WTC11 (cell line): ENCODE data around the gene ATP2B2.

Experiments
- CDX4 ChIP-seq: fragments of 250-450 bp; sonication (Bioruptor Pico); IDR thresholded peaks from 2 replicates; pipeline ENCODE4 v1.9.0; 2021; ENCODE audit warnings: moderate library complexity, mild to moderate bottlenecking, inconsistent platforms, borderline replicate concordance
- CREB1 ChIP-seq: sonication (generic); formaldehyde crosslinking; IDR thresholded peaks from 2 replicates; pipeline ENCODE4 v1.8.0; 2023; ENCODE audit warnings: mild to moderate bottlenecking, missing genetic modification reagents
- CREM ChIP-seq: sonication (generic); formaldehyde crosslinking; IDR thresholded peaks from 2 replicates; pipeline ENCODE4 v1.8.1; 2022; ENCODE audit warnings: mild to moderate bottlenecking, missing genetic modification reagents, moderate library complexity
- CTCF ChIP-seq: fragments of 200-600 bp; IDR thresholded peaks from 2 replicates; pipeline ENCODE4 v1.8.0; 2022; ENCODE audit warnings: antibody characterized with exemption
- E2F5 ChIP-seq: sonication (generic); formaldehyde crosslinking; IDR thresholded peaks from 2 replicates; pipeline ENCODE4 v1.8.1; 2022; ENCODE audit warnings: mild to moderate bottlenecking, moderate library complexity, missing genetic modification reagents
- EMX1 ChIP-seq: fragments of 250-450 bp; sonication (Bioruptor Pico); IDR thresholded peaks from 2 replicates; pipeline ENCODE4 v1.8.0; 2021; ENCODE audit warnings: mild to moderate bottlenecking
- GABPB1 ChIP-seq: sonication (generic); formaldehyde crosslinking; IDR thresholded peaks from 2 replicates; pipeline ENCODE4 v1.8.1; 2023; ENCODE audit warnings: mild to moderate bottlenecking, missing genetic modification reagents
- JUN ChIP-seq: sonication (generic); formaldehyde crosslinking; IDR thresholded peaks from 2 replicates; pipeline ENCODE4 v1.8.0; 2023; ENCODE audit warnings: mild to moderate bottlenecking, missing genetic modification reagents
- MAX ChIP-seq: sonication (generic); formaldehyde crosslinking; IDR thresholded peaks from 2 replicates; pipeline ENCODE4 v1.8.0; 2022; ENCODE audit warnings: mild to moderate bottlenecking, missing genetic modification reagents
- PREB ChIP-seq: sonication (generic); formaldehyde crosslinking; IDR thresholded peaks from 2 replicates; pipeline ENCODE4 v1.8.1; 2022; ENCODE audit warnings: mild to moderate bottlenecking, missing genetic modification reagents, moderate library complexity, borderline replicate concordance
- TEAD4 ChIP-seq: sonication (generic); formaldehyde crosslinking; IDR thresholded peaks from 2 replicates; pipeline ENCODE4 v1.8.0; 2022; ENCODE audit warnings: mild to moderate bottlenecking, missing genetic modification reagents
- USF1 ChIP-seq: sonication (generic); formaldehyde crosslinking; IDR thresholded peaks from 2 replicates; pipeline ENCODE4 v1.8.0; 2022; ENCODE audit warnings: mild to moderate bottlenecking, missing genetic modification reagents
- USF2 ChIP-seq: sonication (generic); formaldehyde crosslinking; IDR thresholded peaks from 2 replicates; pipeline ENCODE4 v1.8.1; 2023; ENCODE audit warnings: mild to moderate bottlenecking, missing genetic modification reagents, moderate library complexity
- ZNF281 ChIP-seq: sonication (generic); formaldehyde crosslinking; IDR thresholded peaks from 2 replicates; pipeline ENCODE4 v1.8.0; 2023; ENCODE audit warnings: mild to moderate bottlenecking, missing genetic modification reagents

GRCh38 chr3:10364806-10365205 is 140.6 kb downstream of the ATP2B2 start:
- TF ChIP-seq CREB1 (CRISPR knock-in tag) (no peak), ZNF281 (CRISPR knock-in tag) (no peak), JUN (CRISPR knock-in tag) (no peak), USF2 (CRISPR knock-in tag) (no peak), CTCF (no peak), CDX4 (CRISPR knock-in tag) (no peak), CREM (CRISPR knock-in tag) (no peak), MAX (no peak), EMX1 (CRISPR knock-in tag) (no peak), TEAD4 (CRISPR knock-in tag) (no peak), USF1 (CRISPR knock-in tag) (no peak), PREB (CRISPR knock-in tag) (no peak), E2F5 (CRISPR knock-in tag) (no peak), GABPB1 (CRISPR knock-in tag) (no peak)
